PC-3 (cell line): ENCODE results near the gene SLC6A11. TPM values are rescaled to one million over a fixed set of nuclear protein-coding genes. Genes with fewer than 3 reads are reported as not detected.

Experiments
- ATAC-seq: fragments of 200-7000 bp; cut with Tn5 transposase; 2 replicates; pipeline ENCODE4 v1.9.1; 2020; ENCODE audit warnings: mild to moderate bottlenecking, moderate library complexity
- BruUV-seq: library from RNA; stranded (reverse); fragments of 400-500 nt; replicated peaks from 2 replicates; lab custom pipeline; 2021; lab: Mats Ljungman, UMichigan
- CTCF ChIA-PET: fragments of 300-600 bp; sonication (Branson Sonifier 250); formaldehyde crosslinking; loops from one replicate; lab custom pipeline; 2022; ENCODE audit warnings: antibody characterized with exemption; lab: Charles Lee
- POLR2A ChIA-PET: fragments of 300-600 bp; sonication (Branson Sonifier 250); formaldehyde crosslinking; loops from one replicate; lab custom pipeline; 2022; ENCODE audit warnings: antibody characterized with exemption; ENCODE audit not compliant: unreplicated experiment; lab: Charles Lee
- DNase-seq: peaks from one replicate; pipeline ENCODE4 v3.0.0-alpha.2; 2015
- H2AFZ ChIP-seq: fragments of 300-600 bp; sonication (generic); 2 replicates; pipeline ENCODE4 v1.6.0; 2016; ENCODE audit warnings: antibody characterized with exemption, low read length
- H3F3A ChIP-seq: fragments of 300-600 bp; sonication (generic); one replicate; pipeline ENCODE4 v1.6.0; 2017; ENCODE audit warnings: antibody characterized with exemption, low read length, control low read depth, mild to moderate bottlenecking; ENCODE audit not compliant: unreplicated experiment
- H3K27ac ChIP-seq: fragments of 300-600 bp; sonication (generic); 2 replicates; pipeline ENCODE4 v1.5.1; 2016; ENCODE audit warnings: mild to moderate bottlenecking, low read length
- H3K27me3 ChIP-seq: fragments of 300-600 bp; sonication (generic); 2 replicates; pipeline ENCODE4 v1.6.1; 2016; ENCODE audit warnings: low read length, mixed read lengths
- H3K36me3 ChIP-seq: fragments of 300-600 bp; sonication (generic); 2 replicates; pipeline ENCODE4 v1.6.1; 2016; ENCODE audit warnings: low read depth, mixed run types, low read length, mixed read lengths
- H3K4me1 ChIP-seq: fragments of 300-600 bp; sonication (generic); 2 replicates; pipeline ENCODE4 v1.5.1; 2016; ENCODE audit warnings: low read length; ENCODE audit not compliant: insufficient read depth
- H3K4me2 ChIP-seq: fragments of 300-600 bp; sonication (generic); 2 replicates; pipeline ENCODE4 v1.6.0; 2016; ENCODE audit warnings: low read length
- H3K4me3 ChIP-seq: fragments of 300-600 bp; sonication (generic); 2 replicates; pipeline ENCODE4 v1.5.1; 2016; ENCODE audit warnings: mild to moderate bottlenecking, low read length, mixed read lengths
- H3K79me2 ChIP-seq: fragments of 300-600 bp; sonication (generic); 2 replicates; pipeline ENCODE4 v1.6.1; 2017; ENCODE audit warnings: low read length, mixed read lengths
- H3K9ac ChIP-seq: fragments of 300-600 bp; sonication (generic); 2 replicates; pipeline ENCODE4 v1.6.0; 2016; ENCODE audit warnings: mild to moderate bottlenecking, low read length
- H3K9me2 ChIP-seq: fragments of 300-600 bp; sonication (generic); replicated peaks from 2 replicates; pipeline ENCODE4 v1.6.1; 2016; ENCODE audit warnings: mixed run types, low read length, mixed read lengths
- H3K9me3 ChIP-seq: fragments of 300-600 bp; sonication (generic); 2 replicates; pipeline ENCODE4 v1.6.1; 2016; ENCODE audit warnings: low read length, mixed read lengths
- H4K20me1 ChIP-seq: fragments of 300-600 bp; sonication (generic); 2 replicates; pipeline ENCODE4 v1.6.1; 2016; ENCODE audit warnings: low read length, mixed read lengths
- CTCF ChIP-seq: fragments of 300-600 bp; sonication (generic); conservative IDR thresholded peaks from 2 replicates; pipeline ENCODE4 v1.5.1; 2017; ENCODE audit warnings: antibody characterized with exemption, low read depth, mild to moderate bottlenecking, low read length
- EZH2 ChIP-seq: fragments of 300-600 bp; sonication (generic); IDR thresholded peaks from one replicate; pipeline ENCODE4 v1.6.1; 2017; ENCODE audit warnings: antibody characterized with exemption, mild to moderate bottlenecking, low read length; ENCODE audit not compliant: unreplicated experiment
- EZH2phosphoT487 ChIP-seq: fragments of 300-600 bp; sonication (generic); IDR thresholded peaks from 2 replicates; pipeline ENCODE4 v1.6.1; 2018; ENCODE audit warnings: mild to moderate bottlenecking, antibody characterized with exemption, low read length, borderline replicate concordance
- intact Hi-C: fragments of 100-400 bp; cut with micrococcal nuclease; formaldehyde crosslinking; loops from 2 replicates; pipeline ENCODE4 v1.9.0; 2023
- total RNA-seq: library from RNA; depleted of rRNA; stranded (reverse); fragments of >200 nt; gene quantifications from 2 replicates; pipeline ENCODE4 v1.2.3, GENCODE V29; 2014

Gene SLC6A11
- total RNA-seq, 1 experiment from 2014 or later: 34.0 TPM

- ATAC-seq: no peak
- Histone ChIP-seq H3K36me3 (peaks cover 63% of the 10 kb centered on the region), H3K27ac (no peak overlapping the region), H4K20me1 (no peaks in the 10 kb centered on the region), H3K9me3 (no peaks in the 10 kb centered on the region), H3K9ac (no peak overlapping the region), H3K79me2 (peaks cover 10% of the 10 kb centered on the region), H3K27me3 (no peaks in the 10 kb centered on the region), H3K4me2 (no peak overlapping the region), H2AFZ (no peak overlapping the region), H3K9me2 (no peaks in the 10 kb centered on the region), H3K4me3 (no peak overlapping the region), H3F3A (no peaks in the 10 kb centered on the region), H3K4me1 (no peaks in the 10 kb centered on the region)
- intact Hi-C loops: no loop called here
- DNase-seq: no peak
- CTCF ChIA-PET: no interaction called here
- TF ChIP-seq EZH2phosphoT487: no peak
- TF ChIP-seq EZH2: no peak
- TF ChIP-seq CTCF: no peak
- no TSS peak for BruUV-seq
- POLR2A ChIA-PET: no interaction called here
Measured at GRCh38 chr3:10823516-10823818, 7.4 kb downstream of the SLC6A11 start.

GRCh38 chr3:10824468-10824867 is 8.4 kb downstream of the SLC6A11 start:
- DNase-seq (no peak), ATAC-seq (no peak)
- Histone ChIP-seq H3K4me2 (no peak overlapping the region), H3K9me3 (no peaks in the 10 kb centered on the region), H3K27ac (no peak overlapping the region), H3K9ac (no peak overlapping the region), H3K27me3 (no peaks in the 10 kb centered on the region), H3K79me2 (no peaks in the 10 kb centered on the region), H3K4me3 (no peak overlapping the region), H3F3A (no peaks in the 10 kb centered on the region), H2AFZ (no peak overlapping the region), H3K36me3 (peaks cover 63% of the 10 kb centered on the region), H3K4me1 (no peaks in the 10 kb centered on the region), H3K9me2 (no peaks in the 10 kb centered on the region), H4K20me1 (no peaks in the 10 kb centered on the region)
- no peak for TF ChIP-seq EZH2
- POLR2A ChIA-PET: no interaction called here
- no TSS peak for BruUV-seq
- CTCF ChIA-PET: no interaction called here
- intact Hi-C loops: no loop called here

GRCh38 chr3:10833855-10834414 is 17.9 kb downstream of the SLC6A11 start:
- H3K9ac ChIP-seq: no peak overlapping the region
- ChIA-PET POLR2A (no interaction called here), CTCF (no interaction called here)
- ATAC-seq: no peak
- no peak overlapping the region for H2AFZ ChIP-seq
- intact Hi-C loops: no loop called here
- no peaks in the 10 kb centered on the region for H3F3A ChIP-seq
- H3K79me2 ChIP-seq: no peaks in the 10 kb centered on the region
- no peaks in the 10 kb centered on the region for H3K9me2 ChIP-seq
- H3K36me3 ChIP-seq: peaks cover 6% of the 10 kb centered on the region; the same call in 1 of the 2 replicates
- H3K4me3 ChIP-seq: no peak overlapping the region
- no TSS peak for BruUV-seq
- no peak for DNase-seq
- no peak overlapping the region for H3K4me2 ChIP-seq
- H3K9me3 ChIP-seq: no peaks in the 10 kb centered on the region
- H3K27me3 ChIP-seq: no peaks in the 10 kb centered on the region
- H4K20me1 ChIP-seq: no peaks in the 10 kb centered on the region
- H3K27ac ChIP-seq: no peak overlapping the region
- TF ChIP-seq EZH2 (no peak), CTCF (no peak), EZH2phosphoT487 (no peak)
- no peaks in the 10 kb centered on the region for H3K4me1 ChIP-seq
